T47D (cell line): ENCODE data around the gene SOBP.

Experiments used
- DNase-seq, 2 experiments: peaks; one replicate each; pipeline versions ENCODE4 v3.0.0 to v3.0.0-alpha.2; 2011 to 2012; ENCODE audit warnings: low read depth in 1 of 2, low spot score in 1 of 2
- JUND ChIP-seq: IDR thresholded peaks from 2 replicates; pipeline ENCODE4 v1.6.1; 2012; ENCODE audit warnings: low read depth
- in situ Hi-C: cut with HindIII; loops from 2 replicates; pipeline ENCODE4 v1.10.0; 2016; ENCODE audit warnings: low sequenced_read_pairs, low pct_unique_long_range_greater_than_20kb

SOBP gene

DNA sequence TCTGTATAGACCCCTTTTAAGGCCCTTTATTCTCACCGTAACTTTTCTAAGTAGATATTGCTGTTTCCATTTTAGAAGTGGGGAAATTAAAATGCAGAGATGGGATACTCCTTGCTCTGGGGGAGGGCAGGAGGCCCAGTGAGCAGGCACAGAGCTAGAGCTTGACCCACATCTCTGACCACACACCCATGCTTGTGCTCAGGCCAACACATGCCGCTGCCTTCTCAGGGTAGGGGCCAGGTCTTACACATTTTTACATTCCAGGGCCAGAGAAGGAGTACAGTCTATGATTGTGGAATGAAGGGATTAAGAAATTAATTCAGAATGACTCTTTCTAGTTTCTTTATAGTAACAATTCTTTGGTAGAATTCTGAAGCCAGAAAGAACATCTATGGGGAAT is 104.8 kb downstream of the SOBP start:
- in situ Hi-C loops, result no loop called here
- TF ChIP-seq JUND, result no peak
- no peak for DNase-seq

DNA sequence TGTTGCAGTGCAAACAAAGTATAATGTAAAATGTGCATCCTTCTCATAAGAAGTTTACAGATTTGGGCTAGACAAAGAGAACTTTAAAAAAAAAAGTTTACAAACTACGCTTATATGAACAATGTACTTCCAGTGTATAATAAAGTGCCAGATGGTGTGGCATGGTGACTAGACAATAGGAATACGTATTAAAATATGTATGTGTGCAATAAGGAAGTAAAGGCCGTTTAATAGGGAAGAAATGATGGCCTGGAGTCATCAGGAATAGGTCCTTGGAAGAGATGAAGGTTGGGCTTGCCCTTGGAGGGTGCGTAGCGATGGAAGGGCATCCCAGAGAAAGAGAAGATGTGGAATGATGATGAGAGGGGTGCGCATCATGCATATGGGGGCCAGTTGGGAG is 108.2 kb downstream of the SOBP start:
- in situ Hi-C loops, result no loop called here
- no peak for TF ChIP-seq JUND
- no peak for DNase-seq

DNA sequence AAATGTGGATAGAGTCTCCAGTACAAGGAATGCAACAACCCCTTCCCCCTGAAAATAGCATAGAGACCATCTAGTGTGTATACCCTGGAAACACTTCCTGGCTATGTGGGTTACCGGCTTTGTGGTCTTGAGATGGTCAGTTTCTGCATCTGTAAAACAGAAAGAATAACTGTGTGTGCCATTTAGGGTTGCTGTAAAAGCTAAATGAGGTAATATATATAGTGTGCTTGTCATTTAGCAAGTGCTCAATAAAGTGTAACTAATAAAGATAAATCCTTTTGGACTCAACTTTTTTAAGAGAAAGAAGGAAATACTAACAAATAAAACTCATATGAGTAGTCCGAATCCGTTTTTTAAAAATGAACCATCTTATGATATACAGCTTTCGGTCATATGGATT is 109.1 kb downstream of the SOBP start:
- no peak for TF ChIP-seq JUND
- no peak for DNase-seq
- in situ Hi-C loops, result no loop called here

DNA sequence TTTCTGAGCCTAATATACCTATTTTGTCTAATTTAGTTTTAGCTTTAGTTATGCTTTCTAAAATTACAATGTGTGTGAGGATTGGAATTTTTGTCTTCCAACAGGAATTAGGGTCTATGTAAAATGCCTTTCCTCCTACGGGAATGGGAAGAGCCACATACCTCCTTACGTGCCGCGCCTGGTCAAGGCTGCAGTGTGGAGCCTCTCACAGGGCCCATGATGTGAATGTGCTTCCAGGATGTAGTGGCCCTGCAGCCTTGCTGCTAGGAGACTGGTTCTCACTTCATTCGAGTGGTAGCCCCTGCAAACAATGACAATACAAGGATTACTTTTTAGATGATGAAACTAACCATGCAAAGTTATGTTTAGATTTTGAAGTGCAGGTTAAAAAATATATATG is 110.2 kb downstream of the SOBP start:
- no peak for DNase-seq
- in situ Hi-C loops, result no loop called here
- no peak for TF ChIP-seq JUND

DNA sequence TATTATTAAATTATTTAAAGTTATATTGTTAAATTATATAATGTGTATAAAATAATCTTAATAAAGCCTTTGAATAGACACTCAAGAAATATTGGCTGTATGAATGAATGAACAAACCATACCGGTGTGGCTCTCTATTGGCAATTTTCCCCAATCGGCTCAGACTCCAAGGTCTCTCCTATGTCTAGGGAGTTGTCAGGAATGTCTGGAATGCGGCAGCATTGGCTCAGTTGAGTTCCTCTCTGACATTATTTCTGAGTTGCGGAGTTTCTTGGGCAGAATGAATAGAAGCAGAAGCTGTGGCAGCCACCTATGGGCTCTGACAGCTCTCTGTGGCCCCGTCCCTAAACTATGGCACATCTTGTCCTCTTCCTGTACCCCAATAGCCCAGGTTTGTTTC is 111.0 kb downstream of the SOBP start:
- in situ Hi-C loops, result no loop called here
- TF ChIP-seq JUND, result no peak
- DNase-seq, result peak; percentile 29 to 72

DNA sequence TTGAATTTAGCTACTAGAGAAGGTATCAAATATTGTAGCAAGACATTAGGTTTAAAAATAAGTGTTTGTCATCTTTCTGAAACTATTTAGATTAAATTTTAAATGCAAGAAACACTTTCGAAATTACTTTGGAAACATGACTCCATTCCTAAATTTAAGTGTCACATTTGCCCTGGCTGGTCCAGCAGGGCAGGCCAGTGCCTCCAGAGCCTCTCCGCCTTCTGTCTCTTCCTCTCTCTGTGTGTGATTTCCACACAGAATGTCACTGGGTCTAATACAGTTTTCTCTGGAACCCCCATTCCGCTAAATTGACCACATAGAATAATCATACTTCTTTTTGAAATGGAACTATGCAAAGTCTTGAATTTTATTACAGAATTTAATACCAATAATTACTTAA is 111.5 kb downstream of the SOBP start:
- in situ Hi-C loops, result no loop called here
- no peak for TF ChIP-seq JUND
- DNase-seq, result no peak

DNA sequence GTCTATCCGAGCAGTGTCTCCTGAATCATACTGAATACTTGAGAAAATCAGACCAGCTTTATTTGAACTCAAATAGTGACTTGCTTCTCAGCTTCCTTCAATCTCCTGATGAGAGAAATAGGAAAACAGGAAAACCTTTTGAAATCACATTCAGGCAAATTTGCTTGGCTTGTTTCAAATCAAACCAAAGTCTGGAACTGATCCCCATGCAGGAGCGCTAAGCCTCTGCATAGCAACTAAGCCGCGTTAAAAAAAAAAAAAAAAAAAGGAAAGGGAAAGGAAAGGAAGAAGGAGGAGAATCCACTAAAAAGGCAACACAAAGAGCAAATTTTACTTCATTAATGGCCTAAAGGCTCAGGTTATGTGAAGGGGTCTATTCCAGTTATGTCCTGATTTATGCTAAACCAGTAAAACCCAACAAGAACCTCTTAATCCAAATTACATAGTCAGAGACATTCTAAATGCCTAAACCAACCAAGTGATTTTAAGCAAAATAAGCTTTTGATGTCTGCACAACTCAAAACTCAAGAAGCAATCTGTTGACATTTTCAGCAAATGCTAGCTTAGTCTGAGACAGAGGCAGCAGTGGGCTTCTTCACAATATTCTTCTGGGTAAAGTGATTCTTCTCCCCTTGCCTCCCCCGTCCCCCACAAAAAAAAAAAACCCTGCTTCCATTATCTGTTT is 112.5 kb downstream of the SOBP start:
- DNase-seq, result no peak
- in situ Hi-C loops, result no loop called here
- no peak for TF ChIP-seq JUND

DNA sequence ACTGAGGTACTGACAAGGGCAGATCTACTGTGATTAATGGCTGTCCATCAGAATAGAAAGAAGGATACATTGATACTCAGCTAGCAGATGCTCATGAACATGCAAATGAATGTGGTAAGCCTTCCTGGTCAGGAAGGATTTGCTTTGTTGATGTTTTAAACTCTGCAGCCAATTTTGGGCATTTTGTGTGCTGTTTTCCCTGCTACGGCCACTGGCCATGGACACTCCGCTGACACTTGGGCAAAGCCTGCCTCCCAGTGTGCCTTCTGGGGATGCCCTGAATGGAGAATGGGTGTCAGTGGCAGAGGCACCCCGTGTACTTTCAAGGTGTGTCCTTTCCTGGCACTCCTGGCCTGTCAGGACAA is 113.1 kb downstream of the SOBP start:
- in situ Hi-C loops, result no loop called here
- no peak for DNase-seq
- no peak for TF ChIP-seq JUND

DNA sequence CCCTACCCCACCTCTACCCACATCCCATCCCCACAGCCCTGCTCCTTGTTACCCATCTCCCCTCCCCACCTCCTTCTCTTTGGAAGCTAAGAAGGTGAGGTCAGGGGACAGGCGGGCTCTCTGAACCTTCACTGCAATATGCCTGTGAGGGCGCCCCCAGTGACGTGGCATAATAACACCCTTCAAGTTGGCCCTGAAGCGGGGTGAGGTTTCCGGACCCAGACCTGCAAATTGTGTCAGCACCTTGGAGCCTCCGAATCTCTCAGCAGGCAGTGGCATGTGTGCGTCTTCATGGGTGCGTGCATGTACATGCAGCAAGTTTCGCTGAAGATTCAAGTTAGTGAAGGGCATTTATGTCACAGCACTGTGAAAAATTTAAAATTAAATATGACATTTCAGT is 114.6 kb downstream of the SOBP start:
- in situ Hi-C loops, result no loop called here
- no peak for TF ChIP-seq JUND
- DNase-seq, result no peak

DNA sequence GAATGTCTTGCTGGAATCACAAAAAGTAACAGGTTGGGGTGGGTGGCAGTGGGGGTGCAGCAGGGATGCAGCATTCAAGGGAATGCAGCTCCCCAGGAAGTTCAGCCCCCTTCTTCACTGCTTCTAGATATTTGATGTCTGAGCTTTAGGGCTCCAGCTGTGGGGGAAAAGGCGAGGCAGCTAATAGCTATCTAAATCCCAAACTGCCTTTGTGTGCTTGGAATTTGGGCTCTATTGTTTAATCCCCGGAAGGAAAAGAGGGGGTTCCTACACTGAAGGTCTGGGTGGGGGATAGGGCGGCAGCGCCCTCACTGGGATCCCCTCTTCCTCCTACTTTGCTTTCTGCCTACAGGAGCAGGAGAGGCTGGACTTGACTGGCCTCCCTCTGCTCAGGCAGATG is 116.5 kb downstream of the SOBP start:
- in situ Hi-C loops, result no loop called here
- TF ChIP-seq JUND, result no peak
- no peak for DNase-seq

DNA sequence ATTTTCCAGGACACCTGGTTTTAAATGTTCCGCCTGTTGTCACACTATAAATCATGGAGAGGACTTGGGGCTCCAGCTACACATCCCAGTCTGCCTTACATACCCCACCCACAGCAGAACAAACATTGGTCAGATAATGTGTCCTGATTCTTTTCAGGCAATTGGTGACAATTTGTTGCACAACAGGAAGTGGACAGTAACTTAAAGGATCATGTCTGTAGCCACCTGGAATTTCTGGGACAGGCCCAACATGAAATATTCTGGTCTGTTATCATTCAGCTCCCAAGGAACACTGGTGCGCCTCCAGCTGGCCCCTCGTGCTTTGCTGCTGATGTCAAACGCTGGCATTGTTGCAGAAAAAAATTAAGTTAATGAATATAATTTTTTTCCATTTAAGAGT is 117.2 kb downstream of the SOBP start:
- no peak for DNase-seq
- no peak for TF ChIP-seq JUND
- in situ Hi-C loops, result no loop called here

DNA sequence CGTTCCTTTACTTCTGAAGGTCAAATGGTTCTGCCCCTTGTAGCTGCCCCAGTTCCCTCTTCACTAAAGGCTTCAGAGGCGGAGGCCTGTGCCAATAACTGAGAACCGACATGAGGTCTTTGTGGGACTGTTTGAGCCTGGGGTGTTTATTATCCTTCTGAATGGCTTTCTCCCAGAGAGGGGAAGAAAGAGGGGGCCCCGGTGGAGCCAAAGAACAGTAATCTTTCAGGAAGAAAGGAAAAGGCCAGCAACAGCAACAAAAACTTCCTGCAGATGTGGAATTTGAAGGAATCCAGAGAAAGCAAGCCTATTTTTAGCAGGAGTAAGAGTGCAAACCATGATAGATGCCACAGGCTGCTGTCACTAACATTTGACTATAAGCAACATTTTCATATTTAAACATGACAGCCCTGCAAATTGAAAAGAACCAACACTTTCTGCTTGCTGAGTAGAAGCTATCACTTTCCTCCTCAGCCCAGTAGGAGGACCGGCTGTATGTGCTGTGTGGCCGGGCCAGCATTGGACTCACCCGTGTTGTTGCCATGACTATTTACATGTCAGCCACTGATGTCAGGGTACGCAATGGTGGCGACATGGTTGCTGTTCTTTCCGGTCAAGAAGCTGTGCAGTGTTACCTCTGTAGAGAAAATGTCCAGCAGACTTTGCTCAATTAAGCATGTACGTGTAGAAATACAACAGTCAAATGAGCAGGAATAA is 121.3 kb downstream of the SOBP start:
- TF ChIP-seq JUND, result no peak
- DNase-seq, result no peak
- in situ Hi-C loops, result no loop called here

DNA sequence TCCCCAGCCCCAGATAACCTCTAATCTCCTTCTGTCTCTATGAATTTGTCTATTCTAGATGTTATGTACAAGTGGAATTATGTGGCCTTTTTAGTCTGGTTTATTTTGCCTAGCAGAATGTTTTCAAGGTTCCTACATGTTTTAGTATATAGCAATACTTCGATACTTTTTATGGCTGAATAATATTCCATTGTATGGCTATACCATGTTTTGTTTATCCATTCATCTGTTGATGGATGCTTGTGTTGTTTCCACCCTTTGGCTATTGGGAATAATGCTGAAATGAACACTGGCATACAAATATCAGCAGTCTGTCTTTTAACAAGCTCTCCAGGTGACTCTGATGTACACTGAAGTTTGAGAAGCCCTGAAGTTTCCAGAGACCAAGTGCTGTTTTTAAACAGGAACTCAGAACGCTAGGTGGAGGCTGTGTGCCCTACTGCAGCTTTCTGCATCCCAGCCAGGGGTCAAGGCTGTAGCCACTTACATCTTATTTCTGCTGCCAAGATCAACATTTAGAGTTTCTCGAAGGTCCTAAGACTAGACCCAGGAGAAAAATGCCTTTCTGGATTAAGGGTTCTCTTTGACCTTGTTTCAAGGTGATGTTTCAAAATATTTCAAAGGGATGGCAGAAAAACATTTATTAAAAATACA is 123.0 kb downstream of the SOBP start:
- in situ Hi-C loops, result no loop called here
- DNase-seq, result no peak
- no peak for TF ChIP-seq JUND
